Stimulated activated CD4-positive, alpha-beta T cell treated with anti-CD3 and anti-CD28 coated beads, TNF-alpha, amount 100 ng/mL, for 4 hours (primary cell): ENCODE data around the gene PRRC2B.
A peak's percentile ranks its signal among the peaks of the same experiment; 100 is the strongest.
"Not testable (repeated sequence)": the region's sequence is repeated elsewhere in the genome, so short reads cannot be mapped to it uniquely, and the experiment has no call there.

Source experiments
- DNase-seq, 3 experiments: peaks; one replicate each; pipeline ENCODE4 v3.0.0-alpha.2; 2020; ENCODE audit warnings: low read depth in 3 of 3

PRRC2B gene

GRCh38 chr9:131485728-131486422 is 92.0 kb downstream of the PRRC2B start:
- DNase-seq: no peak

- no peak for DNase-seq
Observed at GRCh38 chr9:131487001-131487400, 93.1 kb downstream of the PRRC2B start.

- DNase-seq: no peak
Observed at GRCh38 chr9:131487621-131488031, 93.7 kb downstream of the PRRC2B start.

GRCh38 chr9:131490514-131490913 is 96.6 kb downstream of the PRRC2B start:
- DNase-seq: no peak

GRCh38 chr9:131491001-131491710 is 97.3 kb downstream of the PRRC2B start:
- DNase-seq: no peak

GRCh38 chr9:131492070-131492469 is 98.2 kb downstream of the PRRC2B start:
- DNase-seq: no peak

- no peak for DNase-seq
Observed at GRCh38 chr9:131494296-131494870, 100.5 kb downstream of the PRRC2B start.

GRCh38 chr9:131495785-131496184 is 101.9 kb downstream of the PRRC2B start:
- no peak for DNase-seq

GRCh38 chr9:131496844-131497405 is 103.0 kb downstream of the PRRC2B start:
- DNase-seq: no peak

GRCh38 chr9:131499254-131499767 is 105.4 kb downstream of the PRRC2B start:
- no peak for DNase-seq

- DNase-seq: peak in 2 of 3 experiments; percentile 36 to 43
Observed at GRCh38 chr9:131500377-131500776, 106.5 kb downstream of the PRRC2B start.

- peak in 2 of 3 experiments; percentile 15 to 32 for DNase-seq
Observed at GRCh38 chr9:131500939-131501541, 107.2 kb downstream of the PRRC2B start.

GRCh38 chr9:131502781-131503625 is 109.1 kb downstream of the PRRC2B start, which contains the start of gene POMT1:
Gene POMT1, plus strand, starts transcription at chr9:131502918. Its CDS starts 1,301 bp downstream, at chr9:131504219.
- DNase-seq: peak; percentile 80 to 82 (median 82)

GRCh38 chr9:131503626-131504465 is 110.0 kb downstream of the PRRC2B start:
- peak in 2 of 3 experiments; percentile 19 to 22 for DNase-seq

- DNase-seq: no peak
Observed at GRCh38 chr9:131505012-131505411, 111.1 kb downstream of the PRRC2B start.

- no peak for DNase-seq
Observed at GRCh38 chr9:131511416-131511815, 117.5 kb downstream of the PRRC2B start.

- DNase-seq: no peak
Observed at GRCh38 chr9:131511880-131512279, 118.0 kb downstream of the PRRC2B start.

GRCh38 chr9:131513177-131513576 is 119.3 kb downstream of the PRRC2B start:
- no peak for DNase-seq

- not testable (repeated sequence) for DNase-seq
Observed at GRCh38 chr9:131515559-131516031, 121.7 kb downstream of the PRRC2B start.

- no peak for DNase-seq
Observed at GRCh38 chr9:131516100-131516499, 122.2 kb downstream of the PRRC2B start.
